Neural cell (in vitro differentiated cells): ENCODE data around the gene WDR93. TPM values are rescaled to one million over a fixed set of nuclear protein-coding genes. Genes with fewer than 3 reads are reported as not detected.

Source experiments
- H2AFZ ChIP-seq: fragments of 200-600, 300-800 bp; sonication (generic), shearing (Covaris generic); 2 replicates; pipeline ENCODE4 v1.6.0; 2014; ENCODE audit warnings: low read depth, mild to moderate bottlenecking, antibody characterized with exemption, low read length, moderate library complexity
- H3F3A ChIP-seq: fragments of 200-600 bp; shearing (Covaris generic); 2 replicates; pipeline ENCODE4 v1.6.1; 2016; ENCODE audit warnings: mild to moderate bottlenecking, moderate library complexity, mixed read lengths, antibody characterized with exemption, low read length; ENCODE audit not compliant: insufficient read depth, poor library complexity, severe bottlenecking
- H3K27ac ChIP-seq: fragments of 200-600, 300-800 bp; sonication (generic), shearing (Covaris generic); 2 replicates; pipeline ENCODE4 v1.5.1; 2014; ENCODE audit warnings: mild to moderate bottlenecking, low read length, moderate library complexity
- H3K27me3 ChIP-seq: fragments of 300-800, 200-600 bp; sonication (generic), shearing (Covaris generic); 2 replicates; pipeline ENCODE4 v1.6.0; 2014; ENCODE audit warnings: mild to moderate bottlenecking, low read depth, low read length, moderate library complexity; ENCODE audit not compliant: insufficient read depth
- H3K36me3 ChIP-seq: fragments of 300-800, 200-600 bp; sonication (generic), shearing (Covaris generic); 2 replicates; pipeline ENCODE4 v1.5.1; 2014; ENCODE audit warnings: mild to moderate bottlenecking, antibody characterized with exemption, low read length, moderate library complexity; ENCODE audit not compliant: insufficient read depth
- H3K4me2 ChIP-seq: fragments of 300-800, 200-600 bp; sonication (generic), shearing (Covaris generic); 2 replicates; pipeline ENCODE4 v1.6.0; 2014; ENCODE audit warnings: mild to moderate bottlenecking, low read length
- H3K4me3 ChIP-seq: fragments of 300-800, 200-600 bp; sonication (generic), shearing (Covaris generic); 2 replicates; pipeline ENCODE4 v1.5.1; 2014; ENCODE audit warnings: mild to moderate bottlenecking, low read length, moderate library complexity
- H3K79me2 ChIP-seq: fragments of 200-600 bp; shearing (Covaris generic); replicated peaks from 2 replicates; pipeline ENCODE4 v1.6.0; 2014; ENCODE audit warnings: mild to moderate bottlenecking, low read length, moderate library complexity; ENCODE audit not compliant: insufficient read depth
- H3K9ac ChIP-seq: fragments of 300-800, 200-600 bp; sonication (generic), shearing (Covaris generic); 2 replicates; pipeline ENCODE4 v1.6.1; 2016; ENCODE audit warnings: mild to moderate bottlenecking, low read length, mixed read lengths
- H3K9me2 ChIP-seq: fragments of 200-600 bp; shearing (Covaris generic); 2 replicates; pipeline ENCODE4 v1.6.1; 2016; ENCODE audit warnings: mild to moderate bottlenecking, low read length, mixed read lengths; ENCODE audit not compliant: insufficient read depth
- H3K9me3 ChIP-seq: fragments of 200-600, 300-800 bp; sonication (generic), shearing (Covaris generic); 2 replicates; pipeline ENCODE4 v1.6.1; 2016; ENCODE audit warnings: mild to moderate bottlenecking, mixed run types, low read length, moderate library complexity, mixed read lengths
- H4K20me1 ChIP-seq: fragments of 200-600 bp; shearing (Covaris generic); 2 replicates; pipeline ENCODE4 v1.6.1; 2016; ENCODE audit warnings: mild to moderate bottlenecking, mixed run types; ENCODE audit not compliant: insufficient read depth
- EP300 ChIP-seq: fragments of 450-650 bp; conservative IDR thresholded peaks from 2 replicates; pipeline ENCODE4 v1.6.1; 2014; ENCODE audit warnings: antibody characterized with exemption, mild to moderate bottlenecking, moderate library complexity; ENCODE audit not compliant: poor library complexity, severe bottlenecking
- EZH2 ChIP-seq: fragments of 200-600, 300-800 bp; shearing (Covaris generic), sonication (generic); IDR thresholded peaks from 2 replicates; pipeline ENCODE4 v1.6.1; 2014; ENCODE audit warnings: antibody characterized with exemption, low read length, borderline replicate concordance, mild to moderate bottlenecking; ENCODE audit not compliant: insufficient read depth, poor library complexity, severe bottlenecking
- MXI1 ChIP-seq: fragments of 450-650 bp; conservative IDR thresholded peaks from 2 replicates; pipeline ENCODE4 v1.6.1; 2014; ENCODE audit warnings: antibody characterized with exemption, mild to moderate bottlenecking; ENCODE audit not compliant: poor library complexity, severe bottlenecking
- POLR2AphosphoS5 ChIP-seq: IDR thresholded peaks from 2 replicates; pipeline ENCODE4 v1.6.1; 2012
- RAD21 ChIP-seq: fragments of 450-650 bp; conservative IDR thresholded peaks from 2 replicates; pipeline ENCODE4 v1.6.1; 2014; ENCODE audit warnings: antibody characterized with exemption, mild to moderate bottlenecking, moderate library complexity
- SMC3 ChIP-seq: fragments of 450-650 bp; conservative IDR thresholded peaks from 2 replicates; pipeline ENCODE4 v1.6.1; 2014; ENCODE audit warnings: antibody characterized with exemption, mild to moderate bottlenecking, moderate library complexity; ENCODE audit not compliant: poor library complexity
- TAF1 ChIP-seq: IDR thresholded peaks from 2 replicates; pipeline ENCODE4 v1.6.1; 2012; ENCODE audit warnings: low read depth
- polyA plus RNA-seq: library from polyadenylated mRNA; depleted of rRNA; stranded (reverse); fragments of >200 nt; gene quantifications from 2 replicates; pipeline ENCODE4 v1.2.3, GENCODE V29; 2014
- TF ChIP-seq, protein P1 (sequence below): fragments of 450-650 bp; IDR thresholded peaks from 2 replicates; pipeline ENCODE4 v1.5.1; 2014; ENCODE audit warnings: antibody characterized with exemption, mild to moderate bottlenecking, moderate library complexity; ENCODE audit not compliant: poor library complexity, severe bottlenecking
- TF ChIP-seq, protein P2 (sequence below): IDR thresholded peaks from 2 replicates; pipeline ENCODE4 v1.6.1; 2012; ENCODE audit warnings: borderline replicate concordance

WDR93 gene
- polyA plus RNA-seq, 1 donor from 2014 or later: 0.41 TPM

DNA sequence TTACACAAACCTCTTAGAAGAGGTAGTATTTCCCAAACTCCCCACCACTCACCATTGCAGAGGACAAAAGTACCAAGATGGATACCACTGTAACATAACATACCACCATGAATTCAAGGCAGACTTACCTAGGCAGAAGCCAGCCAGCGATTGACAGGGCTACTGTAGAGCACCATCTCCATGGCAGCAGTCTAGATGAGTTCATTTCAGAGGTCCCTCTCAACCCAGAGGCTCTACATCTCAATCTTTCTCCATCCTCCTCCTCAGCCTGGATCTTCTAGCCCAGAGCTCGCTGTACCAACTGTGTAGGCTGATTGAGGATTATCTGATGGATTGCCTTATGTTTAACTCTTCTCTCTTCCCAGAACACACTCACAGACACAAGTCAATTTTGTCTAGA lies 9.5 kb upstream of the WDR93 start:
- TF ChIP-seq TAF1: no peak
- TF ChIP-seq, protein P1, sequence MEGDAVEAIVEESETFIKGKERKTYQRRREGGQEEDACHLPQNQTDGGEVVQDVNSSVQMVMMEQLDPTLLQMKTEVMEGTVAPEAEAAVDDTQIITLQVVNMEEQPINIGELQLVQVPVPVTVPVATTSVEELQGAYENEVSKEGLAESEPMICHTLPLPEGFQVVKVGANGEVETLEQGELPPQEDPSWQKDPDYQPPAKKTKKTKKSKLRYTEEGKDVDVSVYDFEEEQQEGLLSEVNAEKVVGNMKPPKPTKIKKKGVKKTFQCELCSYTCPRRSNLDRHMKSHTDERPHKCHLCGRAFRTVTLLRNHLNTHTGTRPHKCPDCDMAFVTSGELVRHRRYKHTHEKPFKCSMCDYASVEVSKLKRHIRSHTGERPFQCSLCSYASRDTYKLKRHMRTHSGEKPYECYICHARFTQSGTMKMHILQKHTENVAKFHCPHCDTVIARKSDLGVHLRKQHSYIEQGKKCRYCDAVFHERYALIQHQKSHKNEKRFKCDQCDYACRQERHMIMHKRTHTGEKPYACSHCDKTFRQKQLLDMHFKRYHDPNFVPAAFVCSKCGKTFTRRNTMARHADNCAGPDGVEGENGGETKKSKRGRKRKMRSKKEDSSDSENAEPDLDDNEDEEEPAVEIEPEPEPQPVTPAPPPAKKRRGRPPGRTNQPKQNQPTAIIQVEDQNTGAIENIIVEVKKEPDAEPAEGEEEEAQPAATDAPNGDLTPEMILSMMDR: no peak
- TF ChIP-seq MXI1: no peak
- TF ChIP-seq EP300: no peak
- TF ChIP-seq, protein P2, sequence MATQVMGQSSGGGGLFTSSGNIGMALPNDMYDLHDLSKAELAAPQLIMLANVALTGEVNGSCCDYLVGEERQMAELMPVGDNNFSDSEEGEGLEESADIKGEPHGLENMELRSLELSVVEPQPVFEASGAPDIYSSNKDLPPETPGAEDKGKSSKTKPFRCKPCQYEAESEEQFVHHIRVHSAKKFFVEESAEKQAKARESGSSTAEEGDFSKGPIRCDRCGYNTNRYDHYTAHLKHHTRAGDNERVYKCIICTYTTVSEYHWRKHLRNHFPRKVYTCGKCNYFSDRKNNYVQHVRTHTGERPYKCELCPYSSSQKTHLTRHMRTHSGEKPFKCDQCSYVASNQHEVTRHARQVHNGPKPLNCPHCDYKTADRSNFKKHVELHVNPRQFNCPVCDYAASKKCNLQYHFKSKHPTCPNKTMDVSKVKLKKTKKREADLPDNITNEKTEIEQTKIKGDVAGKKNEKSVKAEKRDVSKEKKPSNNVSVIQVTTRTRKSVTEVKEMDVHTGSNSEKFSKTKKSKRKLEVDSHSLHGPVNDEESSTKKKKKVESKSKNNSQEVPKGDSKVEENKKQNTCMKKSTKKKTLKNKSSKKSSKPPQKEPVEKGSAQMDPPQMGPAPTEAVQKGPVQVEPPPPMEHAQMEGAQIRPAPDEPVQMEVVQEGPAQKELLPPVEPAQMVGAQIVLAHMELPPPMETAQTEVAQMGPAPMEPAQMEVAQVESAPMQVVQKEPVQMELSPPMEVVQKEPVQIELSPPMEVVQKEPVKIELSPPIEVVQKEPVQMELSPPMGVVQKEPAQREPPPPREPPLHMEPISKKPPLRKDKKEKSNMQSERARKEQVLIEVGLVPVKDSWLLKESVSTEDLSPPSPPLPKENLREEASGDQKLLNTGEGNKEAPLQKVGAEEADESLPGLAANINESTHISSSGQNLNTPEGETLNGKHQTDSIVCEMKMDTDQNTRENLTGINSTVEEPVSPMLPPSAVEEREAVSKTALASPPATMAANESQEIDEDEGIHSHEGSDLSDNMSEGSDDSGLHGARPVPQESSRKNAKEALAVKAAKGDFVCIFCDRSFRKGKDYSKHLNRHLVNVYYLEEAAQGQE: no peak
- TF ChIP-seq EZH2: no peak
- TF ChIP-seq RAD21: no peak
- no peak for TF ChIP-seq POLR2AphosphoS5
- Histone ChIP-seq H3K27ac (no peak overlapping the region), H3K36me3 (no peaks in the 10 kb centered on the region)

DNA sequence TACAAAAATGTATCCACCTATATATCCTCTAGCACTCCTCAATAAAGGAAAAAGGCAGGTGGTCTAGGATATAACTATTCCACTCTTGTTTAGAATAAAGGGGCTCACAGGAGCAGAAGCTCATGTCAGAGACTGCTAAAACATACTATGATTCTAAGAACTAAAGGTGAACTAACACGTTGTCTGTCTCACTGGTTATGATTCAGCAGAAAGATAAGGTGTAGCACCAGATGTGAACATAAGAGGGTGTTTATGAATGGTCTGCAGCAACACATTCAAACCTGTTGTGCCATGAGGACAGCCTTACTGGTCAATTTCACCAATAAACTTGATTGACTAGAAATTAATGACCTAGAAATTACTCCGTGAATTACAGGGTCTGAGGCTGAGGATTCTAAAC lies 4.6 kb upstream of the WDR93 start:
- Histone ChIP-seq H3K4me2 (no peak overlapping the region), H3K27ac (no peak overlapping the region), H3K9me3 (no peaks in the 10 kb centered on the region), H3F3A (no peaks in the 10 kb centered on the region), H3K79me2 (no peaks in the 10 kb centered on the region), H3K9me2 (no peaks in the 10 kb centered on the region), H3K4me3 (no peak overlapping the region), H3K36me3 (no peaks in the 10 kb centered on the region), H3K9ac (no peak overlapping the region), H2AFZ (no peak overlapping the region), H4K20me1 (no peaks in the 10 kb centered on the region), H3K27me3 (no peaks in the 10 kb centered on the region)
- TF ChIP-seq RAD21 (no peak), EP300 (no peak), EZH2 (no peak), TAF1 (no peak), POLR2AphosphoS5 (no peak), SMC3 (no peak), MXI1 (no peak)
- TF ChIP-seq, protein P2: no peak
- TF ChIP-seq, protein P1: no peak

More for the DNA sequence above, 9.5 kb upstream of the WDR93 start:
- H3K4me2 ChIP-seq: no peak overlapping the region
- H3F3A ChIP-seq: no peaks in the 10 kb centered on the region
- no peaks in the 10 kb centered on the region for H3K79me2 ChIP-seq
- H3K9ac ChIP-seq: no peak overlapping the region
- H4K20me1 ChIP-seq: no peaks in the 10 kb centered on the region
- H3K9me3 ChIP-seq: no peaks in the 10 kb centered on the region
- H3K4me3 ChIP-seq: no peak overlapping the region
- H2AFZ ChIP-seq: no peak overlapping the region
- H3K9me2 ChIP-seq: no peaks in the 10 kb centered on the region
- H3K27me3 ChIP-seq: no peaks in the 10 kb centered on the region
